Measurements from ENCODE around the gene GAS2L1.

The GAS2L1 gene

DNA sequence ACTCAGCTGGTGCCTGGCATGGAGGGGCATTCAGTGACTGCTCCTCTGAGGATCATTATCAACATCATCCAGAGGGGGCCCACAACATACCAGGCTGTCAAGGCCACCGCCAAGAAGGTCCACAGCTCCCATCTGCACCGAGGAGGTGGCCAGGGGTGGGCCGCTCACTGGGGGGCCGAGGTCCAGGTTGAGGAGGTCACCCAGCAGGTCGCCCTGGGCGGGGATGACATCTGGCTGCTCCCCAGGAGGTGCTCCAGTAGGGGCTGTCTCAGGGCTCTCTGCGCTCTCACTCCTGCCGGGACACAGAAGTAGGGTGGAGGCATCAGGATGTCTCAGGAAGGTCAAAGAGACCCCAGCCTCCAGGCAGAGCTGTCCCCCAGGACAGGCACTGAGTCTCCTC is 34.1 kb downstream of the GAS2L1 start:
- H3K4ac ChIP-seq (ENCODE audit: low read depth in 1 of 2, low read length in 2 of 2) = no peak overlapping the region
- no peak overlapping the region for H2BK120ac ChIP-seq (ENCODE audit: low read depth, low read length)
- no peak for DNase-seq
- no peak overlapping the region for H3K9ac ChIP-seq (ENCODE audit: low read length)
- H4K8ac ChIP-seq (ENCODE audit: low read length) = no peak overlapping the region
- no peak overlapping the region for H4K91ac ChIP-seq (ENCODE audit: low read length)
- no peak overlapping the region for H3K14ac ChIP-seq (ENCODE audit: low read length in 2 of 2)
- H2AK5ac ChIP-seq (ENCODE audit: low read length, severe bottlenecking) = no peak overlapping the region
- peaks cover 20% of the 10 kb centered on the region for H3K4me1 ChIP-seq (ENCODE audit: control insufficient read depth, insufficient read depth, low read depth, low read length)
- no peak overlapping the region for H2AFZ ChIP-seq (ENCODE audit: low read depth, low read length)
- H3K36me3 ChIP-seq (ENCODE audit: control insufficient read depth in 1 of 2, insufficient read depth in 2 of 2, low read depth in 1 of 2, low read length in 2 of 2) = peaks cover 76 to 79% of the 10 kb centered on the region in 2 experiments
- 100% methylated on average over 6 of the region's 8 CpGs for WGBS
- no peaks in the 10 kb centered on the region for H3K27me3 ChIP-seq (ENCODE audit: control insufficient read depth in 1 of 2, insufficient read depth in 1 of 2, low read length in 2 of 2)
- no peak overlapping the region for H3K23ac ChIP-seq (ENCODE audit: low read length in 2 of 2)
- H3K9me3 ChIP-seq (ENCODE audit: control insufficient read depth, low read length) = no peaks in the 10 kb centered on the region
- H3K18ac ChIP-seq (ENCODE audit: low read depth in 1 of 2, low read length in 2 of 2) = no peak overlapping the region
- no peak overlapping the region for H3K27ac ChIP-seq (ENCODE audit: low read length, poor library complexity, severe bottlenecking)
- H3K4me2 ChIP-seq (ENCODE audit: low read length, poor library complexity, severe bottlenecking) = no peak overlapping the region
- H3K4me3 ChIP-seq (ENCODE audit: insufficient read depth in 1 of 2, low read depth in 1 of 2, low read length in 2 of 2) = no peak overlapping the region
- no peak overlapping the region for H2BK15ac ChIP-seq (ENCODE audit: low read depth, poor library complexity, severe bottlenecking)
- H2BK5ac ChIP-seq (ENCODE audit: low read depth, low read length, poor library complexity, severe bottlenecking) = no peak overlapping the region
- H3K79me1 ChIP-seq (replicated peaks; ENCODE audit: low read length, poor library complexity, severe bottlenecking) = peaks cover 16% of the 10 kb centered on the region
- H2BK12ac ChIP-seq (ENCODE audit: low read length in 2 of 2) = no peak overlapping the region

DNA sequence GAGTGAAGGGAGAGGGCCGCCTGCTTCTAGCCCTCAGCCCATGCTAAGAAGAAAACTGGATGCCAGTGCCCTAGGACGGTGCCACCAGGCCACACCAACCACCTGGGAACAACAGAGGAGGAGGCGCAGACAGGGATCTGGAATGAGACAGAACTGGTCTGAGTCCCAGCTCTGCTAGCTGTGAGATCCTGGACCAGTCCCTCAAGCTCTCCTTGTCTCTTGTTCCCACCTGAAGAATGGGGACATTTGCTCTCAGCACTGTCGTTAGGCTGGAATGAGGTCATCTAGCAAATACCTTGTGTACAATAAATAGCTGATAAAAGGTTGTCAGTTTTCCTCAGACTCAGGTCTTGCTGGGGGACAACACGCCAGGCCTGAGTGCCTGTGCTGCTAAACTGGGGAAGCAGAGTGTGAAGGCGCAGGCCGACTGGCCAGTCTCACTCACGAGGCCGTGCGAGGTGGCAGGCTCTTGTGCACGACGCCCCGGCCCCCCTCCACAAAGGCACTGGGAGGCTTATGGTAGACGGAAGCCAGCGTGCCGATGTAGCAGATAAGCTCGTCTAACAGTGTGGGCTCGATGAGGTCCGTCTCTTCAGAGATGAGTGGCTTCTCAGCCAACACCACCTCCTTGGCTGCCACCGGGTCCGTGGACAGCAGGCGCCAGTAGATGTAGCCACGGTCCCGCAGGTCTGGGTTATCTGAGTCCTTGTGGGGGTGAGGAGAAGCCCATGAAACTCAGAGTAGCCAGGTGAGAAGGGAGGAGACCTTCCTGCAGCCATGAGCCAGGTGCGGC is 34.8 kb downstream of the GAS2L1 start:
- no peaks in the 10 kb centered on the region for H3K27me3 ChIP-seq (ENCODE audit: control insufficient read depth in 1 of 2, insufficient read depth in 1 of 2, low read length in 2 of 2)
- no peak overlapping the region for H4K8ac ChIP-seq (ENCODE audit: low read length)
- peaks cover 14% of the 10 kb centered on the region for H3K79me1 ChIP-seq (replicated peaks; ENCODE audit: low read length, poor library complexity, severe bottlenecking)
- H3K18ac ChIP-seq (ENCODE audit: low read depth in 1 of 2, low read length in 2 of 2) = no peak overlapping the region
- H2AK5ac ChIP-seq (ENCODE audit: low read length, severe bottlenecking) = no peak overlapping the region
- H3K23ac ChIP-seq (ENCODE audit: low read length in 2 of 2) = no peak overlapping the region
- no peak overlapping the region for H2BK15ac ChIP-seq (ENCODE audit: low read depth, poor library complexity, severe bottlenecking)
- H3K9ac ChIP-seq (ENCODE audit: low read length) = no peak overlapping the region
- no peak overlapping the region for H4K91ac ChIP-seq (ENCODE audit: low read length)
- peaks cover 76% of the 10 kb centered on the region in 2 experiments for H3K36me3 ChIP-seq (ENCODE audit: control insufficient read depth in 1 of 2, insufficient read depth in 2 of 2, low read depth in 1 of 2, low read length in 2 of 2)
- DNase-seq = no peak
- 96% methylated on average over 25 of the region's 25 CpGs for WGBS
- H3K4me1 ChIP-seq (ENCODE audit: control insufficient read depth, insufficient read depth, low read depth, low read length) = peaks cover 19% of the 10 kb centered on the region
- H3K4me2 ChIP-seq (ENCODE audit: low read length, poor library complexity, severe bottlenecking) = no peak overlapping the region
- H3K27ac ChIP-seq (ENCODE audit: low read length, poor library complexity, severe bottlenecking) = no peak overlapping the region
- no peak overlapping the region for H3K14ac ChIP-seq (ENCODE audit: low read length in 2 of 2)
- no peak overlapping the region for H3K4me3 ChIP-seq (ENCODE audit: insufficient read depth in 1 of 2, low read depth in 1 of 2, low read length in 2 of 2)
- H3K9me3 ChIP-seq (ENCODE audit: control insufficient read depth, low read length) = no peaks in the 10 kb centered on the region
- H2BK120ac ChIP-seq (ENCODE audit: low read depth, low read length) = no peak overlapping the region
- no peak overlapping the region for H2AFZ ChIP-seq (ENCODE audit: low read depth, low read length)
- H2BK12ac ChIP-seq (ENCODE audit: low read length in 2 of 2) = no peak overlapping the region
- no peak overlapping the region for H3K4ac ChIP-seq (ENCODE audit: low read depth in 1 of 2, low read length in 2 of 2)
- H2BK5ac ChIP-seq (ENCODE audit: low read depth, low read length, poor library complexity, severe bottlenecking) = no peak overlapping the region

DNA sequence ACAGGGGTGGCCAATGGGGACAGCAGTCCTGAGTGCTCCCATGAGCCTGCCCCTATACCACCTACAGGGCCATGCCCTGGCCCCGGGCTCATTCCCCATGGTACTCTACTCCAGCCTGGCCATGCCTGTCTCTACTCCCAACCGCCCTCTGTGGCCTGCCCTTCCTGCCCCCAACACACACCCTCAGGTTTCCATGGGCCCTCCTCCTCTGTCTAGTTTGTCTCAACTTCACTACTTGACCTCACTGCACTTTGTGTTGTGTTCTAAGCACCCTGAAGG is 35.3 kb downstream of the GAS2L1 start:
- Histone ChIP-seq H4K91ac (ENCODE audit: low read length) (no peak overlapping the region), H2BK120ac (ENCODE audit: low read depth, low read length) (no peak overlapping the region), H3K4me2 (ENCODE audit: low read length, poor library complexity, severe bottlenecking) (no peak overlapping the region), H2AFZ (ENCODE audit: low read depth, low read length) (no peak overlapping the region), H3K27ac (ENCODE audit: low read length, poor library complexity, severe bottlenecking) (no peak overlapping the region), H3K4ac (ENCODE audit: low read depth in 1 of 2, low read length in 2 of 2) (no peak overlapping the region), H2BK15ac (ENCODE audit: low read depth, poor library complexity, severe bottlenecking) (no peak overlapping the region), H3K79me1 (replicated peaks; ENCODE audit: low read length, poor library complexity, severe bottlenecking) (peaks cover 16% of the 10 kb centered on the region), H2BK5ac (ENCODE audit: low read depth, low read length, poor library complexity, severe bottlenecking) (no peak overlapping the region), H3K27me3 (ENCODE audit: control insufficient read depth in 1 of 2, insufficient read depth in 1 of 2, low read length in 2 of 2) (no peaks in the 10 kb centered on the region), H2BK12ac (ENCODE audit: low read length in 2 of 2) (no peak overlapping the region), H2AK5ac (ENCODE audit: low read length, severe bottlenecking) (no peak overlapping the region), H3K9me3 (ENCODE audit: control insufficient read depth, low read length) (no peaks in the 10 kb centered on the region), H3K14ac (ENCODE audit: low read length in 2 of 2) (no peak overlapping the region), H3K36me3 (ENCODE audit: control insufficient read depth in 1 of 2, insufficient read depth in 2 of 2, low read depth in 1 of 2, low read length in 2 of 2) (peaks cover 77 to 78% of the 10 kb centered on the region in 2 experiments), H4K8ac (ENCODE audit: low read length) (no peak overlapping the region), H3K9ac (ENCODE audit: low read length) (no peak overlapping the region), H3K23ac (ENCODE audit: low read length in 2 of 2) (no peak overlapping the region), H3K18ac (ENCODE audit: low read depth in 1 of 2, low read length in 2 of 2) (no peak overlapping the region), H3K4me3 (ENCODE audit: insufficient read depth in 1 of 2, low read depth in 1 of 2, low read length in 2 of 2) (no peak overlapping the region), H3K4me1 (ENCODE audit: control insufficient read depth, insufficient read depth, low read depth, low read length) (peaks cover 18% of the 10 kb centered on the region)
- DNase-seq = no peak
- WGBS = 93% methylated on average over 2 of the region's 2 CpGs

DNA sequence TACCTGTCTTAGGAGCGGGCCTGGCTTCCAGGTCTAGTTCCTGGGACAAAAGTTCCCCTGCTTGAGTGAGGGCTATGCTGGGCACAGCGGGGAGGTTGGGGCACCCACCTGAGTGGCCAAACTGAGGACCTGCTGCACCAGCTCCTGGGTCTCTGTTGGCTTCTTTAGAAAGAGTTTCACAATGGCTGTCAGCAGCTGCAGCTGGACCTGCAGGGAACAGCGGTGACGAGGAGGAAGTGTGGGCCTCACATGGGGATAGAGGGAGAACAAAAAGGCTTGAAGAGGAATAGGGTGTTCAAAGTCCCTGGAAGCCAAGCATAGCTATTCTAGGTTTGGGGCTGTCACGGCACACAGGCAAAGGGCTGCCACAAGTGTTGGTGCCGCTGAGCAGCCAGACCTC is 35.7 kb downstream of the GAS2L1 start:
- H3K27ac ChIP-seq (ENCODE audit: low read length, poor library complexity, severe bottlenecking) = no peak overlapping the region
- no peak overlapping the region for H2BK12ac ChIP-seq (ENCODE audit: low read length in 2 of 2)
- peaks cover 74 to 78% of the 10 kb centered on the region in 2 experiments for H3K36me3 ChIP-seq (ENCODE audit: control insufficient read depth in 1 of 2, insufficient read depth in 2 of 2, low read depth in 1 of 2, low read length in 2 of 2)
- DNase-seq = no peak
- no peak overlapping the region for H2BK120ac ChIP-seq (ENCODE audit: low read depth, low read length)
- no peak overlapping the region for H4K8ac ChIP-seq (ENCODE audit: low read length)
- peaks cover 17% of the 10 kb centered on the region for H3K4me1 ChIP-seq (ENCODE audit: control insufficient read depth, insufficient read depth, low read depth, low read length)
- H3K9me3 ChIP-seq (ENCODE audit: control insufficient read depth, low read length) = no peaks in the 10 kb centered on the region
- no peak overlapping the region for H3K4ac ChIP-seq (ENCODE audit: low read depth in 1 of 2, low read length in 2 of 2)
- H2AFZ ChIP-seq (ENCODE audit: low read depth, low read length) = no peak overlapping the region
- 99% methylated on average over 6 of the region's 6 CpGs for WGBS
- H3K27me3 ChIP-seq (ENCODE audit: control insufficient read depth in 1 of 2, insufficient read depth in 1 of 2, low read length in 2 of 2) = no peaks in the 10 kb centered on the region
- H3K23ac ChIP-seq (ENCODE audit: low read length in 2 of 2) = no peak overlapping the region
- H2AK5ac ChIP-seq (ENCODE audit: low read length, severe bottlenecking) = no peak overlapping the region
- no peak overlapping the region for H2BK15ac ChIP-seq (ENCODE audit: low read depth, poor library complexity, severe bottlenecking)
- no peak overlapping the region for H3K14ac ChIP-seq (ENCODE audit: low read length in 2 of 2)
- no peak overlapping the region for H3K4me3 ChIP-seq (ENCODE audit: insufficient read depth in 1 of 2, low read depth in 1 of 2, low read length in 2 of 2)
- no peak overlapping the region for H3K9ac ChIP-seq (ENCODE audit: low read length)
- peaks cover 19% of the 10 kb centered on the region for H3K79me1 ChIP-seq (replicated peaks; ENCODE audit: low read length, poor library complexity, severe bottlenecking)
- no peak overlapping the region for H2BK5ac ChIP-seq (ENCODE audit: low read depth, low read length, poor library complexity, severe bottlenecking)
- H3K18ac ChIP-seq (ENCODE audit: low read depth in 1 of 2, low read length in 2 of 2) = no peak overlapping the region
- H3K4me2 ChIP-seq (ENCODE audit: low read length, poor library complexity, severe bottlenecking) = no peak overlapping the region
- no peak overlapping the region for H4K91ac ChIP-seq (ENCODE audit: low read length)
